Neural progenitor cell (in vitro differentiated cells): ENCODE measurements around the gene DUSP2. TPM values are rescaled to one million over a fixed set of nuclear protein-coding genes. Genes with fewer than 3 reads are reported as not detected.

ENCODE experiments used
- DNase-seq: peaks from one replicate; pipeline ENCODE4 v3.0.0-alpha.2; 2016; ENCODE audit warnings: low spot score
- H2AFZ ChIP-seq: fragments of 200-600 bp; sonication (generic); replicated peaks from 2 replicates; pipeline ENCODE4 v1.6.1; 2016; ENCODE audit warnings: antibody characterized with exemption
- H3F3A ChIP-seq: fragments of 200-600 bp; sonication (generic); 2 replicates; pipeline ENCODE4 v1.6.1; 2016; ENCODE audit warnings: antibody characterized with exemption, low read depth
- H3K27ac ChIP-seq: fragments of 200-600 bp; sonication (generic); 2 replicates; pipeline ENCODE4 v1.5.1; 2016; ENCODE audit warnings: mild to moderate bottlenecking
- H3K27me3 ChIP-seq: fragments of 200-600 bp; sonication (generic); 2 replicates; pipeline ENCODE4 v1.6.1; 2016; ENCODE audit warnings: mild to moderate bottlenecking, moderate library complexity
- H3K36me3 ChIP-seq: fragments of 200-600 bp; sonication (generic); 2 replicates; pipeline ENCODE4 v1.5.1; 2016
- H3K4me1 ChIP-seq: fragments of 200-600 bp; sonication (generic); 2 replicates; pipeline ENCODE4 v1.6.1; 2016; ENCODE audit warnings: mixed run types
- H3K4me2 ChIP-seq: fragments of 200-600 bp; sonication (generic); 2 replicates; pipeline ENCODE4 v1.6.1; 2016
- H3K4me3 ChIP-seq: fragments of 200-600 bp; sonication (generic); 2 replicates; pipeline ENCODE4 v1.5.1; 2016
- H3K79me2 ChIP-seq: fragments of 200-600 bp; sonication (generic); 2 replicates; pipeline ENCODE4 v1.6.1; 2016; ENCODE audit warnings: low read depth
- H3K9ac ChIP-seq: fragments of 200-600 bp; sonication (generic); 2 replicates; pipeline ENCODE4 v1.6.1; 2016
- H3K9me3 ChIP-seq: fragments of 200-600 bp; sonication (generic); 2 replicates; pipeline ENCODE4 v1.5.1; 2016; ENCODE audit warnings: low read depth
- H4K20me1 ChIP-seq: fragments of 200-600 bp; sonication (generic); 2 replicates; pipeline ENCODE4 v1.6.1; 2016; ENCODE audit warnings: low read depth
- H3K27ac Mint-ChIP-seq: 3 replicates; pipeline ENCODE4 v1.8.0; 2021; ENCODE audit warnings: mixed read lengths
- H3K27me3 Mint-ChIP-seq: 2 replicates; pipeline ENCODE4 v1.8.0; 2022; ENCODE audit warnings: low read depth, mild to moderate bottlenecking, inconsistent platforms, moderate library complexity, mixed read lengths; ENCODE audit not compliant: insufficient read depth
- H3K36me3 Mint-ChIP-seq: 3 replicates; pipeline ENCODE4 v1.8.0; 2021; ENCODE audit warnings: mixed read lengths
- H3K4me1 Mint-ChIP-seq: 3 replicates; pipeline ENCODE4 v1.8.0; 2021; ENCODE audit warnings: mixed read lengths
- H3K4me3 Mint-ChIP-seq: 3 replicates; pipeline ENCODE4 v1.8.0; 2021; ENCODE audit warnings: mild to moderate bottlenecking, moderate library complexity, mixed read lengths
- H3K9me3 Mint-ChIP-seq: 3 replicates; pipeline ENCODE4 v1.8.0; 2020; ENCODE audit warnings: mixed read lengths
- CTCF ChIP-seq: fragments of 200-600 bp; sonication (generic); IDR thresholded peaks from 2 replicates; pipeline ENCODE4 v1.5.1; 2017; ENCODE audit warnings: antibody characterized with exemption, mild to moderate bottlenecking
- EZH2 ChIP-seq: fragments of 200-600 bp; sonication (generic); IDR thresholded peaks from 2 replicates; pipeline ENCODE4 v1.6.1; 2017; ENCODE audit warnings: antibody characterized with exemption, mild to moderate bottlenecking, moderate library complexity
- EZH2phosphoT487 ChIP-seq: fragments of 200-600 bp; sonication (generic); IDR thresholded peaks from 2 replicates; pipeline ENCODE4 v1.6.1; 2017; ENCODE audit warnings: antibody characterized with exemption
- total RNA-seq: library from RNA; depleted of rRNA; stranded (reverse); fragments of >200 nt; gene quantifications from 2 replicates; pipeline ENCODE4 v1.2.3, GENCODE V29; 2015; ENCODE audit warnings: low replicate concordance

DUSP2 gene
- total RNA-seq, 1 donor from 2014 or later: not detected

GRCh38 chr2:96153991-96154431 is 8.8 kb upstream of the DUSP2 start:
- TF ChIP-seq CTCF (no peak), EZH2phosphoT487 (no peak), EZH2 (no peak)
- no peak overlapping the region for H3K4me3 ChIP-seq
- H3K9ac ChIP-seq: no peak overlapping the region
- H3K36me3 ChIP-seq: no peaks in the 10 kb centered on the region
- H3K27ac Mint-ChIP-seq: no peak overlapping the region
- no peak overlapping the region for H3K27ac ChIP-seq
- H3K9me3 ChIP-seq: no peaks in the 10 kb centered on the region
- no peak overlapping the region for H2AFZ ChIP-seq
- H3K4me2 ChIP-seq: no peak overlapping the region
- H3K9me3 Mint-ChIP-seq: no peaks in the 10 kb centered on the region
- H3K36me3 Mint-ChIP-seq: no peaks in the 10 kb centered on the region
- H3K4me1 ChIP-seq: peaks cover 15% of the 10 kb centered on the region
- peaks cover 38% of the 10 kb centered on the region for H3K4me1 Mint-ChIP-seq
- no peaks in the 10 kb centered on the region for H3K79me2 ChIP-seq
- H3K4me3 Mint-ChIP-seq: no peak overlapping the region
- H3F3A ChIP-seq: peaks cover 6% of the 10 kb centered on the region
- no peaks in the 10 kb centered on the region for H4K20me1 ChIP-seq
- peaks cover 10% of the 10 kb centered on the region for H3K27me3 Mint-ChIP-seq
- DNase-seq: no peak
- H3K27me3 ChIP-seq: no peaks in the 10 kb centered on the region

GRCh38 chr2:96153291-96153713 is 8.1 kb upstream of the DUSP2 start:
- peak overlapping the region; percentile 86 for H3K27ac Mint-ChIP-seq
- H3K27ac ChIP-seq: no peak overlapping the region
- no peaks in the 10 kb centered on the region for H3K27me3 ChIP-seq
- no peaks in the 10 kb centered on the region for H3K36me3 Mint-ChIP-seq
- no peak overlapping the region for H3K4me3 Mint-ChIP-seq
- H3K79me2 ChIP-seq: no peaks in the 10 kb centered on the region
- no peaks in the 10 kb centered on the region for H4K20me1 ChIP-seq
- no peak overlapping the region for H3K9ac ChIP-seq
- peaks cover 22% of the 10 kb centered on the region for H3K4me1 ChIP-seq
- no peak overlapping the region for H2AFZ ChIP-seq
- H3K9me3 ChIP-seq: no peaks in the 10 kb centered on the region
- H3K4me1 Mint-ChIP-seq: peaks cover 42% of the 10 kb centered on the region
- H3K4me3 ChIP-seq: no peak overlapping the region
- no peaks in the 10 kb centered on the region for H3K36me3 ChIP-seq
- H3K9me3 Mint-ChIP-seq: no peaks in the 10 kb centered on the region
- DNase-seq: no peak
- H3K4me2 ChIP-seq: no peak overlapping the region
- peaks cover 9% of the 10 kb centered on the region for H3K27me3 Mint-ChIP-seq
- peaks cover 6% of the 10 kb centered on the region for H3F3A ChIP-seq
- TF ChIP-seq CTCF (no peak), EZH2phosphoT487 (no peak)

GRCh38 chr2:96152304-96153161 is 7.3 kb upstream of the DUSP2 start:
- DNase-seq: peak; percentile 67
- H3K9me3 ChIP-seq: no peaks in the 10 kb centered on the region
- H3K79me2 ChIP-seq: no peaks in the 10 kb centered on the region
- peaks cover 24% of the 10 kb centered on the region for H3K4me1 ChIP-seq
- no peaks in the 10 kb centered on the region for H4K20me1 ChIP-seq
- H2AFZ ChIP-seq: peak overlapping the region; percentile 41
- H3K27me3 Mint-ChIP-seq: peaks cover 9% of the 10 kb centered on the region
- H3K4me1 Mint-ChIP-seq: peaks cover 46% of the 10 kb centered on the region
- H3K4me2 ChIP-seq: peak overlapping the region; percentile 38
- no peak overlapping the region for H3K27ac ChIP-seq
- H3K4me3 Mint-ChIP-seq: peak overlapping the region; percentile 4
- H3K9ac ChIP-seq: no peak overlapping the region
- peaks cover 6% of the 10 kb centered on the region for H3F3A ChIP-seq
- no peaks in the 10 kb centered on the region for H3K27me3 ChIP-seq
- H3K9me3 Mint-ChIP-seq: no peaks in the 10 kb centered on the region
- peak overlapping the region; percentile 74 for H3K27ac Mint-ChIP-seq
- no peaks in the 10 kb centered on the region for H3K36me3 Mint-ChIP-seq
- no peak overlapping the region for H3K4me3 ChIP-seq
- TF ChIP-seq EZH2 (no peak), EZH2phosphoT487 (no peak), CTCF (no peak)
- no peaks in the 10 kb centered on the region for H3K36me3 ChIP-seq
